Middle frontal gyrus (tissue), 1 donor: Measurements from ENCODE around the gene WWOX.

ENCODE experiments used
- DNase-seq: peaks from one replicate; pipeline ENCODE4 v3.0.0-alpha.2; 2015; ENCODE audit warnings: low spot score; ENCODE audit errors: extremely low spot score

Gene WWOX

DNA sequence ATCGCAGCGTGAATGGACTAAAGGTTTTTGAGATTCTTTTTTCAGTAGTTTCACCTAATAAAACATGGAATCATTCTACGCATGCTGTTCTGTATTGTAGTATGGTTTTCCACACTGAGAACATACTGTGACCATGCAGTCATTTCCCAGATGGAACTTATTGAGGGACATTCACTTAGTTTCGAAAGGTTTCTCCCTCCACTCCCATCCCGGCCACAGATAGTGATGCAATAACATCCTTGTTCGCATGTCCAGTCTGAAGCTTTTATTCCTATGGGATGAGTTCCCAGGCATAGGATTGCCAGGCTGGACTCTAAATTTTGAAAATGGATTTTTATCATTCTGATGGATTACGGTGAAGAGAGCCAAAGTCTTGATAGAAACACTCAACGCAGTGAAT lies 420.4 kb downstream of the WWOX start:
- DNase-seq = no peak

DNA sequence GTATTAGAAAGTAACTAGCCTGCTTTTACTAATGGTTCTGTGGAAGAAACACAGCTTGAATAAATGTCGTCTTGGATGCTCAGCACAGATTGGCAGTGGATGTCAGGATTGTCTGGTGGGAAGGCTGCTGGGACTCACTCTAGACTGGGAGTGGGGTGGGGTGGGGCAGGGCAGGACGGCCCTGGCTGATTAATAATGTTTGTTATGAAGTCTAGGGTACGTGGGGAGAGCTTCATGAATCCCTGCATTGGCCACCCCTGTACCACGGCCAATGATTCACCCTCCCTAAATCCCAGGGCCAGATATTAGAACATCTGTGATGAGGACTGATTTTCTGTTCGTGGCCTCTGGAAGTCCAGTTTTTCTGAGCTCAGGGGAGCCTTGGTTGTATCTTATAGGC lies 421.0 kb downstream of the WWOX start:
- DNase-seq = no peak

DNA sequence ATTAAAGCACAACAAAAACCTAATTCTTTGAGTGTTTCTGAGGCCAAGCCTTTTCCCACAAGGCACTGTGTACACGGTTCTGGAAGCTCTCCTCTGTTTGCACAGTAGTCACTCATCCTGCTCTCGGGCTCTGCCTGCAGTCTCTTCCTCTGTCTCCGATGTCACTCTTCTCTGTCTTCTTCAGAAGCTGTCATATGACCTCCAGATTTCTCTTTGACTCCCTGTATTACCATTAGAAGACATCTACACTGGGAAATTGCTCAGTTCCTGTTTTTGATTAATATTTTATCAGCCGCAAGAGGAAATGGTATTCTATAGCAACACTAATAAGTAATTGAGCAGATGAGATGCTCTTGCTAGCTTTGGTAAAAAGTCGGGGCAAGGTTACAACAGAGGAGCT lies 422.9 kb downstream of the WWOX start:
- DNase-seq = no peak

DNA sequence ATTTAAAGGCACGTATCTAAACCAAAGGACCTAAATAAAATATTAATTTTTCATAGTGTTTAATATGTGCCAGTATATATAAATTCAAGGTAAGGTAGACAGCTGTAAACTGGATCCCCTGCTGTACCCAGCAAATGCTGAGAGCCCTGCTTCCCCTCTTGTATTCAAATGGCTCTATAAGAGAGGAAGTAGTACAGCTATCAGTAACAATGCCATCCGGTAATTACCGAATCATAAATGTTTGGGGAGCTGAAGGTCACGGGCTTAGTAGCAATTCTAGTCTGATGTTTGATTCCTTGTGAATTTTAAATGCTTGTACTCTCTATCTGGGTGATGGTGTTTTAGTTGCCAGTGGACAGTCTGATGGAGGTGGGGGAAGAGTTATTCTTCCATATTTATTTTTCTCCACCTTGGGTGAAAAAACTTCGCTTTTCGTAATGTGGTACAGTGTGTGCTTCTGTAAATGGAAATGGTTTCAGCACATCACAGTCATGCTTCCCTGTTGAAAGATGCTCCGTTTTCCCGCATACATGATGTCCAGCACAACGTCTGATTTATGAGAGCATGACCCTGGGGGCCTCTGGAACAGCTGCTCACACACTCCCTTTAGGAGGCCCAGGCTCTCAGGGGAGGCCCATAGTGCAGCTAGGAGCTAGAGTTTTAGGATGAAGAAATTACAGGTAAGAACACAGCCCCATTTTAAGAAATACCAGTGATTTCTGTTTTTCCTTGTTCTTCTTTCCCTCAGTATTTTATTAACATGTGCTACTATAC lies 423.9 kb downstream of the WWOX start:
- no peak for DNase-seq

DNA sequence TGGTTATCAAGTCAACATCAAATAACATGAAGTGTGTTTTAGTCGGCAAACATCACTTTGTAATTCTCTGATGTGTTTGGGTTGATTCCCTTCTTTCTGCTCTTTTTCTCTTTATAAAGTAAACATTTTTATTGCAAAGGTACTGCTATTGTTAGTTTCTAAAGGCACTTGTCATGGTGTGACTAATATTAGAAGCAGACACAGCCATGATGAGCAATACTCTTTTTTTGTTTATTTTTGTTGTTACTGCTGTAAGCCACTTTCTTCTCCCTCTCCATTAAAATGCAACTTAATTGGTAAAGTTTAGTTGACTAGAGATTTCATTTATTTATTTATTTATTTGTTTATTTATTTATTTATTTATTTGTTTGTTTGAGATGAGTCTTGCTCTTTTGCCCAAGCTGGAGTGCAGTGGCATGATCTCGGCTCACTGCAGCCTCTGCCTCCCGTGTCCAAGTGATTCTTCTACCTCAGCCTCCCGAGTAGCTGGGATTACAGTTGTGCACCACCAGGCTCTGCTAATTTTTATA lies 424.7 kb downstream of the WWOX start:
- no peak for DNase-seq

DNA sequence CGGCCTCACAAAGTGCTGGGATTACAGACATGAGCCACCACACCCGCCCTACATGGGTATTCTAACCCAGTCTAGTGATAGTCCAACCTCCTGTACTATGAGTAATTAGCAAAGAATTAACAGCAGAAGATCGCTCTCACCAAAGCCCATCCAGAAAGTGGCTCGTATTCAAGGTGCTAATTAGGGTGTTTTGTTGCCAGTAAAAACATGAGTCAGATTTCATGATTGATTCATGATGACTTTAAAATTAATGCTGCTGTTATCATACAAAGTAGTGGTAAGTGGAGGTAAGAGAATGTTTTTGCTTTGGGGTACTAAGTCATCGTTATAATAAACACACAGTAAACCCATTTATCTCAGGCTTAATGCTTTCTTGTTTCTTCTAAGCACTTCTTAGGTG lies 428.8 kb downstream of the WWOX start:
- DNase-seq = no peak

DNA sequence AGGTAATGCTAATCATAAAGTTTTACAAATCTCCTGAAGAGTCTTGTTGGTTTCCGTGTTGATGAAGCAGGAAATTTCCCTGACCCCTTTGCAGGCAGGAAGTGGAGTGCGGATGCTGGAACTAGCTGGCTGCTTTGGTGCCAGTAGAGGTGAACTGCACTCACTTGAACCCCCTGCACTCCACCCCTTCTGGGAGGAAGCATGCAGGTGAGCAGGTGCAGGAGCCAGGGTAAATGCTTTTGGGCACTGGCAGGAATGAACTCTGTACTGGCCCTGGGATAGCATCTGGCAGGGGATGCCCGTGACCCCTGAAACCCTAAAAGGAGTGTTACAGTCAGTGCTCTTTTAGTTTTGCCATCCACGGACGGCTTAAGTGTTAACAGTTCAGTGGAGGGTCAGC lies 430.4 kb downstream of the WWOX start:
- DNase-seq = no peak

DNA sequence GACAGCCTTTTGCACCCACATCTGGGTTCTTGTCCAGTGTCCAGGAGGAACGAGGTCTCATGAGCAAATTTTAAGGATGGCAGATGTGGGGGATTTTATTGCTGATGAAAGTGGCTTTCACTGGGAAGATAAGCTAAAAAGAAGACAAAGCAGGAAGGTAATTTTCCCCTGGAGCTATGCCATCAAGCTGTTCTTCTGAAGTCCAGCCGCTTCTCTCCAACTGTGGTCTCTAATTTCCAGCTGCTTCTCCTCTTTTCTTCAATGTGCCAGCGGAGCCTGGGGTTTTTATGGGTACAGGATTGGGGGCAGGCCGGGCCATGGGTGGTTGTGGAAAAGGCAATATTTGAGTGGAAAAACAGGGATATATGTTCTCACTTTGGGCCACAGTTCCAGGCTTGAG lies 430.8 kb downstream of the WWOX start:
- DNase-seq = no peak

DNA sequence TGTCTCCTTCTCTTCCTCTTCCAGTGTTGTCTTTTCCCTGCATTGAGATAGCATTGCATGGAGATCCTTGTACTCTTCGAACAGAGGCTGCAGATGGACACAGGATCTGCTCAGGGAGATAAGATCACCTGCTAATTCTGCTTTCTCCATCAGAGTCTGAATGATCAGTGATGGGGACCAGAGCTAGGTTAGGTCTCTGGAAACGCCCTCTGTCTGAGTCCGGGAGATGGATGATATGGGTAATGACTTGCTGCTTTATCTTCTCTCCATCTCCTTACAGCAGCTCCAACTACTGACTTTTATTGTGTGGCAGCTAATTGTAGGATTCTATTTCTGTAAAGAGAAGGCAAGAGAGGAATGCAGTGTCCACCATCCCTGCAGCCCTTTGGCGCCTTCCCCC lies 435.6 kb downstream of the WWOX start:
- no peak for DNase-seq

DNA sequence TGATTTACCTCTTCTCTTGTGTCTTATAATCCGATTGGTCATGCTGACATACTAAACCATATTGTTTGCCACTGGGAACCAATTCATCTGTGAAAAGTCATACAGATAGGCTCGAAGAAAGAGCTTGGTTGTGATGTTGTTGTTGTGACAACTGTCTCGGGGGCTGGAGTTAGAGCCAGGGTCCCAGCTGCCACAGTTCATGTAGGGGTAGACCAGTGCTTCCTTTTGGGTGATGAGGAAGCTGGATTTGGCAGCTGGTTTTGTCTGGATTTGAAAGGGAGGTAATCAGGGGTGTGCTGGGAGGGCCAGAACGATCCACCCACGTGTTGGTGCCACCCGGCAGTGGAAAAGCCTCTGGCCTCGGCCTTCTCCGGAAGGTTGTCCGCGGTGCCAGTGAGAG lies 438.1 kb downstream of the WWOX start:
- no peak for DNase-seq

DNA sequence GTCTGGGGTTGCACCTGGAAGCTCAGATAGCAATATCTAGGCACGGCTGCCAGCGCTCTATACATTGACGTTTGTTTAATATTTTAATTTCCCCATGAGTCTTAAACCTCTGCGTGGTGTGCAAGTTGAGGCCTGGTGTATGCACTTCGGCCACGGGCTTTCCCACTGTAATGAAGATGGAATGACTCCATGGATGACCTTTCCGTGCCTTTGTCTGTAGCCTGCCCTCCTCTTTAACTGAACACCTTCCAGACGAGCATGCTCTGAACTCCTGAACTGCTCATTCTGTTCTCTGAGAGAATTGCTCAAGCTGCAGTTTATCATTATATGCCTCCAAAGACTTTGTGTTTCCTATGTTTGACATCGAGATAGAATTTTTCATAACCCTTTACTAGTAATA lies 438.8 kb downstream of the WWOX start:
- no peak for DNase-seq

DNA sequence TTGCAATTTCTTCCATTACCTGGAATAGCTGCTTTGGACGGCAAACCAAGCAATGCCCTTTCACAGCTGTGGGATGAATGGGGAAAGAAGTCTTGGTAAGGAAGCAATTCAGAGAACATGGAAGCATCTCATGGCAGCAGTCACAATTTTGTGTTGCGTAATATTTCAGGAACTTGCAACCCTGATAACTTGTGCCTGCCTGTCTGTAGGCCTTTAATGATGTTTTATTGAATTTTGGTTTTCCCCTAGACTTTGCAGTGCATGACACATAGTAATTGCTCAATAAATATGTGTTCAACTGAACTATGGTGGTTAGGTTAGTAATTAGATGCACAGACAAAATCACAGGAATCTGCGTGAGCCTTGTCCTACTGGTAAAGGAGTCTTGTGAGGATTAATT lies 439.5 kb downstream of the WWOX start:
- no peak for DNase-seq

DNA sequence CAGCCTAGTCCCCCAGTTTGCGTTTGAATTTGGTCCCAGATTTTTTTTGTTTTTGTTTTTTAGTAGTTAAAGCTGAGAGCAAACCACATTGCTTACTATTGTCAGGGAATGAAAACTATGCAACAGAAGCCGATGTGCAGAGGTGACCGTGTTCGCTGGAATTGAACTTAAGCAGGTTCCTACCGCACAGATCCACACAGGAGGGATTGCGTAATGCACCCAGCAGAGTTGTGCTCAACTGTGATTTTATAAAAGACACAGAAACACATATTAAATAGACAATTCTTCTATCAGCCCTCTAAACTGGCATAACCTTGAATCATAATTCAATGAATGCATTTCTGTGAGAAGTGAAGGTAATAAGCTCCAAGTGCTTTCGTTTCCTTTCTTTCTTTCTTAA lies 443.0 kb downstream of the WWOX start:
- no peak for DNase-seq

DNA sequence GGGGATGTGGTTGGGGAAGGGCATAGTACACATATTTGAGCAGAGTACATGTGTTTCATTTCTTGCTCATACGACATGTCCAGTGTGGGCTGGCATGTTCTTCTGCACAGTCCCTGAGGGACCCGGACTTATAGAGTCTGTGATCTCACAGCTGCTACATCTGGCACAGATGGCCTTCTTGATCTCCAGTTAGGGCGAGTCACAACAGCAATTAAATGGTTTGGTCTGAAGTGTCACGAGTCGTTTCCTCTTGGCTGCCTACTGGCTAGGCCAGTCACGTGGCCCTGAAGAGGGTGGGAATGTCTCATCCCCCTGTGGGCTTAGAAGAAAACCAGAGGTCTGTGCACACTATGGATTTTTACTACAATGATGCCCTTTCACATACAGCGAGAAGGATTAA lies 443.6 kb downstream of the WWOX start:
- no peak for DNase-seq

DNA sequence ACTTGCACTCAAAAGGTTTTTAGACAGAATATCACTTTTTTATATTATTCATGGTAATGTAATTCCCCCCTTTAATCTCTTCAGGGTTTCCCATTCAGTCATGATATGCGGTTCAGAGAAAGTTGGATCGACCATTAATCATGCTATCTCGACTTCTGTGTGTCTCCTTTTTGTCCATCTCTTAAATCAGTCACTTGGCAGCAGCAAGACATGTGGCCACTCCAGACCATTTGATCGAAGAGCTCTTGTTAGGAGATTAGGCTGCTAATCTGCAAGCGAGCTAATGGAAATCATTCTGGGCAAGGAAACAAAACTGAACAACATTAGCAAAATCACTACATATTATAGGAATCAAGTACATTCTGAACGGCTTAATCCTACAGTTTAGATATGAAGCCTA lies 449.9 kb downstream of the WWOX start:
- no peak for DNase-seq

DNA sequence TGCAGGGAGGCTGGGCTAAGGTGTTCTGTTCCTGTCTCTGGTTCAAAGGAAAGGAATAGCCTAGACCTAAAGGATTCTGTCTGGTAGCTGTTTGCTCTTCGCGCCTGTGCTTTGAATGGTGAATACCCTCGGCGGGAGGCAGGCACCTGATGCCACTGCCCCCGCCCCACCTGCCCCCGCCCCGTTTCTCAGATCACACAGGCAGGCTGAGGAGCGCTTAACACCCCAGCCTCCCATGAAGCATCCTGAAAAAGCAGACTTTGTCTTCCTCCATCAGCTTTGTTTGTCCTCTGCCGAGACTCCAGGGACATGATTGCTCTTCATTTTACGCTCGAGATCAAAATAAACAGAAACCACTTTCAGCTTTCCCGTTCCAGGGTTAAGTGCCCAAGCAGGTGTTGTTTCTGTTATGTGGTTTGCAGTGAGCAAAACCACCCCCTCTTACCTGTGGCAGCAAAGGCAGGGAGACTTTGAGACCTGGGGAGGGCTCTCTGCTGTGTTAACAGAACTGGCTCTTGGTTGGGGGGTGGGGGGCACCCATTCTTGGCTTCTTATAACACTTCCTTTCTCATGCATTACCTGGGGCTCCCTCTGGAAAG lies 452.1 kb downstream of the WWOX start:
- no peak for DNase-seq

DNA sequence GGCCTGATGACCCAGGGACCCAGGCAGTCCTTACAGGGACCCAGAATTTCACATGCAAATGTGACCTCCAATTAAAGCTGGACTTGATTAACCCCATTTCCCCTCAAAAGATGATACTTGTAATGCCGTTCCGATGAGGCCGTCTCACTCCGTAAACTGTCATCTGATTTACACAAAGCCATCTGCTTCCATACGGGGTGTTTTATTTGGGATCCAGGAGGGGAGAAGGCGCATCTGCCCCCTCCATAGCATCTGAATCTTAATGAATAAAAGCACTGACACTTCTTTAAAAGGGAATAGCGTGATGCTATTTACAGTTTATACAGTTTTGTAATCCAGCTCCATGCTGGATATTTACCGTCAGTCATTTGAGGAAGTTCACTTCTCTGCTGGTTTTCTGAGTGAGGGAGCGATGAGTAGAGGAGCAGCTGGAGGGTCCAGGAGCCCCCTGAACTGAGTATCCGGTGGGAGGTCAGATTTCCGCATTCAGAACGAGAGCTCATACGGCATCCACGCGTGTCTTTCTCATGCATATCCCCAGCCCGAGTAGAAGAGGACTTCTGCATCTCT lies 452.7 kb downstream of the WWOX start:
- DNase-seq = no peak

DNA sequence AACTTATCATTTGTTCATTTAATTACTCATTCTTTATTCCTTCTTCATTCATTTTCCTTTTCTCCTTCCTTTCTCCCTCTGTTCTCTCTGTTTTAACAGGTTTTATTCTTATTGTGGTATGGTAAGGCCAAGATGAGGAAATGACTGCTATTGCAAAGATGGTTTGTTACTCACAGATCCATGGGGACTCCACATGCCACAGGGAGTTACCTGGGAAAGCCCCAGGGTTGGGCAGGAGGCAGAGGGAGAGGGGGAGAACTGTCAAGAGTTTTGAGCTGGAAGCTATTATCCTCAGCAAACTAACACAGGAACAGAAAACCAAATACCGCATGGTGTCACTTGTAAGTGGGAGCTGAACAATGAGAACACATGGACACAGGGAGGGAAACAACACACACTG lies 453.3 kb downstream of the WWOX start:
- DNase-seq = no peak

DNA sequence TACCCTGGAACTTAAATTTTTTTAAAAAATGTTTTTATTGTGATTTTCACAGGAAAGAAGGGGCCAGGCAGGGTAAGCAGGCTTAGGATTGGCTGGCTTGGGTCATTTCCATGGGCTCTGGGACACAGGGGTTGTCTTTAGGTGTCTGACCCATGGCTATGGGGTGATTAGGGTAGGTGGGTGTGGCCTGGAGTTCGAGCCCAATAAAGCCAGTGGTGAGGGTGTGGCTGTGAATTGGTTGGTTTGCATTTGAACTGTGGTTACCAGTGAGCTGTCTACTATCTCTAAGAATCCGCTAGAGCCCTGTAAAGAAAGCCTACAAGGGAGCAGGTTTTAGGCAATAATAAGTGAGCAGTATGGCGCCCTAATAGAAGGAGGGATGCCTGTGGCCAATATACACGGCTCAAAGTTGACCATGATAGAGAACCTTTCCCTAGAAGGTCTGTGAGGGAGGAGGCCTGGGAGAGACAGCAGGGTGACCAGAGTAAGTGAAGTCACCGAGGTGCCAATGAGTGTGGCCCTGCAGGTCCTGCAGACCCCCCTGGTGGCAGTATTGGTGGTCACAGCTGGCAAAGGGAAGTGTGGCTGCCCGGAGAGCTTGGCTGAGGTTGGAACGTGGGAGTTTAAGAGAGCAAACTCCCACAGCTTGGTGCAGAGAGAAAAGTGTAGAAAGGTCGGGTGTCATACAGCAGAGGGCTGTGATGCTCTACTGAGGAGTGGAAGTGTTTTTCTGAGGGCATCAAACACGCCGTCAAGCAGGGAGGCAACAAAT lies 454.0 kb downstream of the WWOX start:
- DNase-seq = no peak

DNA sequence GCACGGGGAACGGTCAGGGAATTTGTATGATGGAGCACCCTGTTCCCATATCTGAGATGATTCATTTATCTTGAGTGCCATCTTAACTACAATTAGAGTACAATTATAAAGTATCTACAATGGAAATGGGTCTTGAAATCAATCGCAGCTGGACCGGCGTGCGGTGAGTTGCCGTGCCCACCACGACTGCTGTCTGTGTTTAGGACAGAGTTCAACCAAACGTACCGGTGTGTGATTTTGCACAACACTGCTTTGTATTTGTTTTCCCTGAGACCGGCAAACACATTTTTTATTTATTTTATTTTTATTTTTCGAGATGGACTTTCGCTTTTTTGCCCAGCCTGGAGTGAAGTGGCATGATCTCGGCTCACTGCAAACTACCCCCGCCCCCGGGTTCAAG lies 457.0 kb downstream of the WWOX start:
- DNase-seq = no peak

DNA sequence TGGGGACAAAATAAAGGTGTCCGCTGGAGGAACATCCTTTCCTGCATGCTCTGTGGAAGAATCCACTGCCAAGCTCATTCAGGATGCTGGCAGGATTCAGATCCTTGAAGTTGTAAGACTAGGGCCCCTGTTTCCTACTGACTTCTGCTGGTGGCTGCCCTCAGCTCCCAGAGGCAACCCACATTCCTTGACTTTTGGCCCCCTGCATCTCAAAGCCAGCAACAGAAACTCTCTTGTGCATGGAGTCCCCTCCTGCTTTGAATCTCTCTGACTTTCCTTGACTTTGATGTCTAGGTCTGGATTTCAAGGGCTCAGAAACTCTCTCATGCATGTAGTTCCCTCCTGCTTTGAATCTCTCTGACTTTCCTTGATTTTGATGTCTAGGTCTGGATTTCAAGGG lies 461.5 kb downstream of the WWOX start:
- no peak for DNase-seq

DNA sequence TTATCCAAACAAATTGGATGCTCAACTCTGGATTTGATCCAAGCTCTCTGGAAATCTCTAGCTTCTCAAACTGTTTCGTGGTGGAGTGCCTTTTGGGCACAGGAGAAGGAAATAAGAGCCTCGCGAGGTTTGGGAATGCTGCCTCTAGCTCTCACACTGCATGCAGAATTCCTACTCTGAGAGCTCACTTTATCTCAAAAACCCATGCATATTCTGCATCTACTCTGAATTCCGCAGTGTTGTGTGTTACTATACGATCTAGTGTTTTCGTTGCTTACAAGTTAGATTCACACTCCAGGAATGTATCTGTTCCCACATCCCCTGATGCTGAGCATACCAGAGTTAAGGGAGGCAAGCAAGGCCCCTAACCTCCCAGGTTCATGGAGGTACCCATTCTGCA lies 462.7 kb downstream of the WWOX start:
- no peak for DNase-seq
